Stimulated activated CD4-positive, alpha-beta T cell treated with anti-CD3 and anti-CD28 coated beads, Interleukin-4, amount 100 ng/mL, for 24 hours (primary cell): Measurements from ENCODE around the gene C1QC.
A peak's percentile ranks its signal among the peaks of the same experiment; 100 is the strongest.
"Not testable (repeated sequence)": the region's sequence is repeated elsewhere in the genome, so short reads cannot be mapped to it uniquely, and the experiment has no call there.

Experiments used
- DNase-seq: peaks from one replicate; pipeline ENCODE4 v3.0.0-alpha.2; 2020

The C1QC gene

GRCh38 chr1:22651941-22652856 is 8.8 kb downstream of the C1QC start:
- DNase-seq: no peak

- DNase-seq: no peak
These were observed 9.5 kb downstream of the C1QC start, which contains the start of gene C1QB for GRCh38 chr1:22652881-22653316. Gene C1QB, plus strand, starts transcription at chr1:22653236. Its CDS starts 6,227 bp downstream, at chr1:22659463.

GRCh38 chr1:22654692-22655091 is 11.3 kb downstream of the C1QC start:
- no peak for DNase-seq

- DNase-seq: no peak
These were observed 15.1 kb downstream of the C1QC start for GRCh38 chr1:22658385-22659163.

- no peak for DNase-seq
These were observed 17.3 kb downstream of the C1QC start for GRCh38 chr1:22660716-22661241.

GRCh38 chr1:22661880-22662279 is 18.4 kb downstream of the C1QC start:
- no peak for DNase-seq

- DNase-seq: no peak
These were observed 18.9 kb downstream of the C1QC start for GRCh38 chr1:22662318-22662717.

GRCh38 chr1:22662986-22663408 is 19.6 kb downstream of the C1QC start:
- no peak for DNase-seq

GRCh38 chr1:22665752-22666151 is 22.3 kb downstream of the C1QC start:
- DNase-seq: no peak

- DNase-seq: no peak
These were observed 23.0 kb downstream of the C1QC start for GRCh38 chr1:22666412-22666811.

GRCh38 chr1:22668840-22669239 is 25.4 kb downstream of the C1QC start:
- DNase-seq: not testable (repeated sequence)

GRCh38 chr1:22670352-22670975 is 27.0 kb downstream of the C1QC start:
- no peak for DNase-seq

GRCh38 chr1:22671999-22672398 is 28.6 kb downstream of the C1QC start:
- no peak for DNase-seq

- DNase-seq: peak; percentile 12
These were observed 30.3 kb downstream of the C1QC start for GRCh38 chr1:22673486-22674409.

- DNase-seq: no peak
These were observed 30.9 kb downstream of the C1QC start for GRCh38 chr1:22674410-22674749.

GRCh38 chr1:22676151-22676550 is 32.7 kb downstream of the C1QC start:
- not testable (repeated sequence) for DNase-seq

- DNase-seq: no peak
These were observed 33.6 kb downstream of the C1QC start for GRCh38 chr1:22676916-22677583.

GRCh38 chr1:22677931-22678896 is 34.8 kb downstream of the C1QC start:
- DNase-seq: no peak

- no peak for DNase-seq
These were observed 37.3 kb downstream of the C1QC start for GRCh38 chr1:22680726-22681125.
